Raji (cell line): ENCODE results near the gene F8.

Experiments
- POLR2A ChIP-seq: IDR thresholded peaks from 2 replicates; pipeline ENCODE4 v1.6.1; 2011; ENCODE audit warnings: low read depth, low read length, control low read depth; ENCODE audit not compliant: insufficient read depth

The F8 gene

GRCh38 chrX:154829926-154830442 lies 192.5 kb downstream of the F8 start:
- no peak for TF ChIP-seq POLR2A

- TF ChIP-seq POLR2A = no peak
Observed at GRCh38 chrX:154829134-154829533, 193.4 kb downstream of the F8 start.

DNA sequence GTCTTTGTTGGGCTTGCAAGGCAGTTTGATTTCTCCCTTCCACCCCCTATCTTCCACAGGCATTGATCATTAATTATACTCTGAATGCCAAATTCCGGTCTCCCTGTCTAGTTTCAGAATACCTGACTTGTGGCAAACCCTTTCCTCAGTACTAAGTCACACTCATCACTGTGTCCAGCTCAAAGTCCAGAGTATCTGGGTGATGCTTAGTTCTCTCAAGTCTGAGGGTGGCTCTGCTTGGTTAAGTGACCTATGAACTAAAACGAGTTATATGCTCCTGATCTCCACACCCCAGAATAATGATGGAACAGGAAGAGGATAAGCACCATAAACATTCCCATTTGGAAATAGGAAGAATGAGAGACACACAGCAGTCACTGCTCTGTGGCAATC lies 194.5 kb downstream of the F8 start:
- TF ChIP-seq POLR2A = no peak

- peak; percentile 44; the same call in 1 of the 2 replicates for TF ChIP-seq POLR2A
Observed at GRCh38 chrX:154827194-154828015, 195.1 kb downstream of the F8 start.

GRCh38 chrX:154824638-154825037 lies 197.9 kb downstream of the F8 start:
- TF ChIP-seq POLR2A = no peak

DNA sequence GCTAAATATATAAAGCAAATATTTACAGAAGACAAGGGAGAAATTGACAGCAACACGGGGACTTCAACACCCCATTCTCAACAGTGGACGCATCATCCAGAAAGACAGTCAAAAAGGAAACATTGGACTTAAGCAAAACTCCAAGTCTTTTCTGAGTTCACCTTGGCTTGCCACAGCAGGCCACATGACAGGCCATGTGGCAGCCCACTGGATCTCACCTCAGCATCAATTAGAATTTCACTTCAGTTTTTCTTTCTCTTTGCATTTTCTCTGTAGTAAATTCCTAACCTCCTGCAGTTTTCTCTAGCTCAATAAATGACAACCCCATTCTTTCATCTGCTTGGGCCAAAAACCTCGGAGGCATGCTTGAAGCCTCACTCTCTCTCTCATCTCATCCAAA lies 200.5 kb downstream of the F8 start:
- TF ChIP-seq POLR2A = no peak

- no peak for TF ChIP-seq POLR2A
Observed at GRCh38 chrX:154821523-154821922, 201.0 kb downstream of the F8 start.

GRCh38 chrX:154819771-154820341 lies 202.7 kb downstream of the F8 start:
- TF ChIP-seq POLR2A = peak; percentile 17; the same call in 1 of the 2 replicates

- no peak for TF ChIP-seq POLR2A
Observed at GRCh38 chrX:154818916-154819770, 203.4 kb downstream of the F8 start.

- no peak for TF ChIP-seq POLR2A
Observed at GRCh38 chrX:154815274-154815818, 207.2 kb downstream of the F8 start.

GRCh38 chrX:154813801-154814200 lies 208.7 kb downstream of the F8 start:
- no peak for TF ChIP-seq POLR2A

DNA sequence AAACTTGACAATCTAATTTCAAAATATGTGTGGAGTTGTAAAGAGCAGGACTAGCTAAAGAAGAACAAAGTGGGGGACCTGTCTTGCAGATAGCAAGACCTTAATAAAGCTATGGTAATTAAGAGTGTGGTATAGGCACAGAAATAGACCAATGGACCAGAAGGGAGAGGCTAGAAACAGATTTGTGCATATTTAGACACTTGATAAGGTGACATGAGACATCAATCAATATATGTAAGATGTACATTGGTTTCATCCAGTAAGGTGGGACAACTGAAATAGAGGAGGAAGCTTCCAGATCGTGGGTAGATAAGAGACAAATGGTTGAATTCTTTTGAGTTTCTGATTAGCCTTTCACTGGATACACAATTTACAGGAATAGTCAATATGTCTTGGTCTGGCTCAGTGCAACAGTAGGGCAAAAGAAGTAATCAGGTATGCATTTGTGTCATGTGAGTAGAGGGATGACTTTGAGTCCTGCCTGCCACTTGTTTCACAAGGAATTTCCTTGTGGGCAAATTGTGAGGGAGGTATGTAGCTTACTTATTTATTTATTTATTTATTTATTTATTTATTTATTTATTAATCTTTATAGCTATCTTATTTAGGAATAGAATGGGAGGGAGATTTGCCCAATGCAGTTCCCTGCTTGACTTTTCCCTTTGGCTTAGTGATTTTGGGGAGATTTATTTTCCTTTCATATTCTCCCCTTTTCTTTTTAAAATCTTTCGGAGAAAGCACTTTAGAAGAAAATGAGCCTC lies 210.0 kb downstream of the F8 start:
- no peak for TF ChIP-seq POLR2A

GRCh38 chrX:154809939-154810665 lies 212.4 kb downstream of the F8 start:
- TF ChIP-seq POLR2A = no peak
